HG03439 (cell line): ENCODE results near the gene RPS15A.

Source experiments
- ATAC-seq: cut with Tn5 transposase; IDR thresholded peaks from one replicate; pipeline ENCODE4 v1.9.1; 2021; ENCODE audit warnings: mild to moderate bottlenecking, moderate library complexity; ENCODE audit not compliant: unreplicated experiment

Gene RPS15A

GRCh38 chr16:18789850-18790706 is at the start of gene RPS15A:
TSS of gene RPS15A (minus strand) at chr16:18790334. CDS start at chr16:18789113, 1,221 bp downstream.
- ATAC-seq: peak; percentile 92

GRCh38 chr16:18839555-18839954 is 49.4 kb upstream of the RPS15A start:
- ATAC-seq: no peak

DNA sequence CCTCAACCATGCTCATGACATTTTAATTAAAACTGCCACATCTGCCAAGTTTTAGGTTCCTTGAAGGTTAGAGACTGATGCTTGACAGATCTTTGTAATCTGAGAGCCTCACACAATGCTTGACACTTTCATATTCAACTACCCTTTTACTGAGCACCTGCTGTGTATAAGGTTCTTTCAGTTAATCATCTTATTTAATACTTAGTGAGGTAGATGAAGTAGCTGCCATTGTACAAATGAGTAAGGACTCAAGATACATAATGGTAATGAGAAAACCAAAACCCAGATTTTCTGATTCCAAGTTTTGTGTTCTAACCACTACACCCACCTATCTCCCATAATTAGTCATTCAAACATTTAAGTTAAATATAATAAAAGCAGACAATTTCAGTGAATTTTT is 46.6 kb upstream of the RPS15A start:
- no peak for ATAC-seq

DNA sequence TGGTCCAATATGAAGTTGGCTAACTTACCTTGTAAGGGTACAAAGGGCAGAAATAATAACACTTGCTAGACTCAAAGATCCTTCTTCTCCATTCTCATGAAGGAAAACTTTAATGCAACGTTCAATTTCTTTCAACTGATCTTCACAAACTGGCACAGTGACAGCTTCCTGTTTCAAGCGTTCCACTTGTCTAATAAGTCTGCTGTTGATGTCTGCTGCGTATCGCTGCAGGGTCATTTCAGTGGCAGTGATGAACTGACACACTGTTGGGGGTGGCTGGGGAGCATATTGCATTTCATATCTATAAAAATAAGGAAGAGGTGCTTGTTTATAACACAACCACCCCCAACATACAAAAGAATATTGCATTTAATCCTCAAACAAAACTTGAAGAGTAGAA is 44.7 kb upstream of the RPS15A start:
- ATAC-seq: no peak

DNA sequence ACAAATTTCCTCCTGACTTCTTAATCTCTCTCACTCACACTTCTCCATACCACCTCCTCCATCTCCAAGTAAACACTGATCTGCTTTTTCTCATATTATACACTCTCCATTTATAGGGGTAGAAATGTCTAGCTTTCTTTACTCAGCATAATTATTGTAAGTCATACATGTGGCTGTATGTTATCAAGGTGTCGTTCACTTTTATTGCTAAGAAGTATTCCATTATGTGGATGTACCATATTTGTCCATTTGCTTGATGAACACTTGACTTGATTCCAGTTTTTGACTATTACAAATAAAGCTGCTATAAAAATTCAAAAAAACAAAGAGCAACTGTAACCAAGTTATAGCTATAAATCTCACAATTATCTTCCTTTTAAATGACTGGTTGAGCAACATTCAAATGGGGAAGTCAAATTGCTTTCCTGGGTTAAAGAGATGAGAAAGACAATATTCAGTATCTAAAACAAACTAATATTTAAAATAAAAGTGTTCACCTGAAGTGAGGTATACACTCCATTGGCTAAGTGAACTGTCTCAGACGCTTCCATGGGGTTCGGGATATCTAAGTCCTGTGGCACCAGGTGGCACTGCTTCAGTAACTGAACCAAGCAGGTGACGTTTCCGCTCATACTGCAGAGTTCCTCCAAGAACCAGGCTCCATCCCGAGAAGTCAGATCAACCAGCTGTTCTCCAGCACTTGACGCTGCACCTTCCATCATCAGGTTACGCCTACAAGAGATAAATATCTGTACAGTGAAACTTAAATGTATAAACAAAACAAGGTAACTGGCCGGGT is 43.8 kb upstream of the RPS15A start:
- ATAC-seq: no peak

- ATAC-seq: no peak
These were observed 42.5 kb upstream of the RPS15A start for GRCh38 chr16:18832613-18833012.

DNA sequence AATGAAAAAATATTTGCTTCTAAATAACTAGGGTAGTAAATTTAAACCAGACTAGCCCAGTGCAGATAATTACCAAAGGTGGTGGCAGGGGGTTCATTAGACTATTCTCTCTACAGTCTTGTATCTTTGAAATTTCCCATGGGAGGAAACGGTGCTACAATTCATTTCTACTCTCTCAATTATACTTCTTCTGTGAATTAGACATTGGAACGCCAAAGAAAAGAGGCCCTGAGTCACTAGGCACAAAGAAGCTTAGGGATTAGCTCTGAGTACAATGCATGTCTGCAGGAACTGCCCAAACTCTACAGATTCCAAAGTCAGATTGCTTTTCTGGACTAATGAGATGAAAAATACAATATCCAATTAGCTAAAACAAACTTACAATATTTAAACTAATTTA is 41.9 kb upstream of the RPS15A start:
- ATAC-seq: no peak

GRCh38 chr16:18829251-18829650 is 39.1 kb upstream of the RPS15A start:
- ATAC-seq: no peak

GRCh38 chr16:18827890-18828289 is 37.8 kb upstream of the RPS15A start:
- no peak for ATAC-seq

- no peak for ATAC-seq
These were observed 26.2 kb upstream of the RPS15A start for GRCh38 chr16:18816286-18816685.

DNA sequence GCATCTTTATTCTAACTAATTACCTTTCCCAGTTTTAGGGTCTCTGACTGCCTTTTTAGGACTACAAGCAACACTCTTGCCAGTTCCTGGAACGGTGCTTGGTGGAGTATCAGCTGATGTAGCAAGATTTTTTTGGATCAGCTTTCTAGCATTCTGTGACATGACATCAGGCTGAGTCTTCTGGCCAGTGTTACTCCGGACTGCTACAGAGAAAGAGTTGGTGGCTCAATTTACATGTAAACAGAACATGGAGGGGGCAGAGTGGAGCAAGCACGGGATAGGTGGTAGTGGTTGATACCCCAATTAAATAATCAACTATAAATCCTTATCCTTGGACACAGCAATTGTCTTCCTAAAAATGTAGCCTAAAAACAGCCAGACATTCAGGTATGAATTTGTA is 21.8 kb upstream of the RPS15A start:
- ATAC-seq: no peak

GRCh38 chr16:18809165-18809564 is 19.0 kb upstream of the RPS15A start:
- no peak for ATAC-seq

DNA sequence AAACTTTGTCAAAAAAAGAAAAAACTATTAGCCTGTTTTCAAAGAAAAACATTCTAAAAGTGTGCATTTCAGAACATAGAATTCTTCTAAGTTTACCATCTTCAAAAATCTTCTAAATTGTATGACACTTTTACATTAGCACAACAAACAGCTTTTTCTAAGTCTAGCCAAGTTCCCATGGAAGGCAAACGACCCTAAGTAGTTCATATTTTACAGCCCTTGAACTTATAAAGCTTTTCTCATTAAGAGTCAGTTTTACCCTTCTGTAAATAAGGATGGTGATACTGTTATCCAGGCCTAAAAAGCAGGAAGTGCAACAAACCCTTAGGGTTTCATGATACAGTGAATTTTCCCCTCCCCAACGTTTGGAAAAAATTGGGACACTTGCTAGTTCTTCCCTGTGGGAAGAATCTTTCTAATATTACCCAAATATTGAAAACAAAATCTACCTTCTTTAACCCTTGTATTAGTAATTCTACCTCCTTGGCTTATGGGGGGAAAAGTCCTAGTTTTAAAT is 15.2 kb upstream of the RPS15A start:
- no peak for ATAC-seq

DNA sequence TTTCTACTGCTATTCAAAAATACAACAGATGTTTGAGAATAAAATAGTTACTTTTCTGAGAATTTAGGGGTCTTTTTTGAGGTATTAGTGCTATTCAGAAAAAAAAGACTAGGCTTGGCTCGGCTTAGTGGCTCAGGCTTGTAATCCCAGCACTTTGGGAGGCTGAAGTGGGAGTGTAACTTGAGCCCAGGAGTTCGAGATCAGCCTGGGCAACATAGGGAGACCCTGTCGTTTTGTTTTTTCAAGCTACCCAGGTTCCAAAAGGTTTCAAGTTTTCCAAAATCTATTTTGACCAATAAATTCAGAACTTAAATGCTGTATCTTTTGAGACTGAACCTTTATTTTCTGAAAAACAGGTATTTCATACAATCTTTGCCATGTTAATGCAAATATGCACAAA is 14.4 kb upstream of the RPS15A start:
- ATAC-seq: no peak

DNA sequence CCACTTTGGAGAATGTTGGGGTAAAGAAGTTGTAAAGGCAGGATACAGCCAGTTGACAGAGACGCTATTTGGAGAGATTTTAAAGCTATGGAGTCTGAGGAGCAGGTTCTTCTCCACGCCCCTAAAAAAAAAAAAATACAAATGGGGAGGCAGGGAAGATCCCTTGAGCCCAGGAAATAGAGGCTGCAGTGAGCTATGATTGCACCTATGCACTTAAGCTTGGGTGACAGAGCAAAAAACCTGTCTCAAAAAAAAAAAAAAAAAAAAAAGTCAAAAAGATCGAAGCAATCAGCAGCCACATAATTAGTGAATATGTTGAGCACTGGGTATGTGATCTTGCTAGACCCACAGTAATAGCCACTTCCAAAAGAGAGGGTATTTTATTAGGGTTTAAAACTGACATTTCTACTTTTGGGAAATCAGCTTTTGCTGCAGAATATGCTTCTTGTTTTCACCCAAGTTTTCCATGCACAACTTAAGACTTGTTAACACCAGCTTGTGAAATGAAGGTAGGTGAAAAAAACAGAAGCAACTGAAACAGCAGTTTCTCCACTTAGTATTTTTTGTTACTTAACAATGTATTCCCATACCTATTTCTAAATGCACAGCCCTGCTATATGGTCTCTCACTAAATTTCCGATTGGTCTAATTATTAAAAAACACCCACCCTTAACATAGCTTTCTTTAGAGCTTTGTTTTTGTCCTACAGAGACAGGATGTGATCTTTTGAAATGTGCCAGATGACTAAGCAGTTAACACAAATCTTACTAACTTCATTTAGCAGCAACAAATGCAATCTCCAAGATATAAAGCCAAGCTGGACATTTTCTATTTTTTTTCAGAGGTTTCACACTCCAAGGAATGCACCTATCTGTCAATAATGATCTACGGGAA is 13.7 kb upstream of the RPS15A start:
- ATAC-seq: no peak

GRCh38 chr16:18802767-18803343 is 12.7 kb upstream of the RPS15A start:
- ATAC-seq: no peak

- ATAC-seq: peak; percentile 94
These were observed 11.2 kb upstream of the RPS15A start, which contains the start of gene ARL6IP1 for GRCh38 chr16:18801145-18801972. TSS of gene ARL6IP1 (minus strand) at chr16:18801549. CDS start at chr16:18801466, 83 bp downstream.

- no peak for ATAC-seq
These were observed 10.6 kb upstream of the RPS15A start for GRCh38 chr16:18800775-18801144.

DNA sequence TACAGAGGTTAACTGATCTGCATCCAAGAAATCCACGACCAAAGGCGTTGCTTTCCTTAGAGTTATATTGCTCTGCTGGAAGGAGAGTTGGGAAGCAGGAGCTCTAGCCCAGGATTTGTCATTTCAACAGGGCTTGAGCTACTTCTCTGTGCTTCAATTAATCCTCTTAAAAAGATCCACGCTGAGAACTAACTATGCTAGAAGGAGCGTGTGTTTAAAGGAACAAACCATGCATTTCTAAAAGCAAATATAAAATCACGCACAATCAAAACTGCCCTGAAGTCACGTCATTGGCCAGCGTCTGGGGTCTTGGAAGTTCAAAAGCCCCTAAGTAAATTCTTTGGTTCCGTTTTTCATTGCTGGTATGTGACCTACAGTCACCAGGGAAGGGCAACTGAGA is 10.2 kb upstream of the RPS15A start:
- ATAC-seq: no peak

DNA sequence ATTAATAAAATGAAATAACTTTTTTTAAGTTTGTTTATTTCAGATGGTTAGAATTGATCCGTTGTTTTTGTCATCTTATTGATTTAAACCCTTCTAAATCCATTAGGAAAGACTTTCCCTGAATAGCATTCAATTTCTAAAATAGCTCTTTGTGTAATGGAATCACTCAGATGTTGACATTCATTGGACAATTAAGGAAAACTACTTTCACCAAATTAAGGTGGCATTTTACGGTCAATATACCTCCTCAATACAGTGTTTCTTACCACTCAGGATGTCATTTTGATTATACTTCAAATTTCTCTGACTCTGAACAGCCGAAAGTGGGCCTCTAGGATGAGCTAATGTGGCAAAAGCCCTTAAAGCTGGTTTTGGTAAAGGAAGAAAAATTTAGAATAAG is 9.4 kb upstream of the RPS15A start:
- no peak for ATAC-seq
